Endometrium (tissue), 2 donors: Measurements from ENCODE around the gene CARD18.
"Not testable (repeated sequence)": the region's sequence is repeated elsewhere in the genome, so short reads cannot be mapped to it uniquely, and the experiment has no call there.

ENCODE experiments used
- FAIRE-seq: peaks from 2 replicates; lab custom pipeline; 2012; peaks lifted over from hg19 to GRCh38; lab: Jason Lieb, UNC
- donor health status: control.
- donor health status: control.

Gene CARD18

DNA sequence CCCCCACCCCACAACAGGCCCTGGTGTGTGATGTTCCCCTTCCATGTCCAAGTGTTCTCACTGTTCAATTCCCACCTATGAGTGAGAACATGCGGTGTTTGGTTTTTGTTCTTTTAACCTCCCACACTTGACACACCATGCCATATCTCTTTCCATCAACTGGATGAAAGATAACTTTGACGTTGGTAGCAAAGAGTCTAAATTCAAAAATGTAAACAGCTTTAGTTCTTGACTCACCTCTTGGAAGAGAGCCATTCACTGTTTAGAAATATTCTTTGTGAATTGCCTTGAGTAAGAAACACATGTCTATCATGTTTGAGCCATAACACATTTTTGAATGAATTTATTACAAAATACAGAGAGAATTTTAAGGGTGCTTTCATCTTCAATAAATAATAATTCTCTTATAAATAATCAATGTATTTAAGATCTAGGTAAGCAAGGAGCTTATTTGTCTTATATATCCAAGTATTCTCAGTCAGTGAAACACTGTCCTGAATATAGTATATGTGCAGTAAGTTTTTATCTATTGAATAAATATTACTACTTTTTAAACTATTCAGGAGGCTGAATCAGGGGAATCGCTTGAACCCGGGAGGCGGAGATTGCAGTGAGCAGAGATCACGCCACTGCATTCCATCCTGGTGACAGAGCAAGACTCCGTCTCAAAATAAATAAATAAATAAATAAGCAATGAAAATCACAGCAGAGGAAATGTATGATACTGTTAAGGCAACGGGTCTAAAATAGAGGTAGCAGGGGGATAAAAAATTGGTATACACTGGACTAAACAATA lies 6.7 kb downstream of the CARD18 start:
- no peak for FAIRE-seq

DNA sequence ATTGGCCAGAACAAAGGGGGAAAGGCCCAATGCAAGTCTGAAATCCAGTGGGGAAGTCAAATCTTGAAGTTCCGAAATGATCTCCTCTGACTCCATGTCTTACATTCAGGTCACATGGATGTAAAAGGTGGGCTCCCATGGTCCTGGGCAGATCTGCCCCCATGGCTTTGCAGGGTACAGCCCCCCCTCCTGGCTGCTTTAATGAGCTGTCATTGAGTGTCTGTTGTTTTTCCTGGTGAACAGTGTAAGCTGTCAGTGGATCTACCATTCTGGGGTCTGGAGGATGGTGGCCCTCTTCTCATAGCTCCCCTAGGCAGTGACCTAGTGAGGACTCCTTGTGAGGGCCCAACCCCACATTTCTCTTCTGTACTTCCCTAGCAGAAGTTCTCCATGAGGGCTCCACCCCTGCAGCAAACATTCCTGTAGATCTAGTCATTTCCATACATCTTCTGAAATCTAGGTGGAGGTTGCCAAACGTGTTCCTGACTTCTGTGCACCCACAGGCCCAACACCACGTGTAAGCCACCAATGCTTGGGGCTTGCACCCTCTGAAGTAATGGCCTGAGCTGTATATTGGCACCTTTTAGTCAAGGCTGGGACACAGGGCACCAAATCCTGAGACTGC lies 9.3 kb downstream of the CARD18 start:
- no peak for FAIRE-seq

DNA sequence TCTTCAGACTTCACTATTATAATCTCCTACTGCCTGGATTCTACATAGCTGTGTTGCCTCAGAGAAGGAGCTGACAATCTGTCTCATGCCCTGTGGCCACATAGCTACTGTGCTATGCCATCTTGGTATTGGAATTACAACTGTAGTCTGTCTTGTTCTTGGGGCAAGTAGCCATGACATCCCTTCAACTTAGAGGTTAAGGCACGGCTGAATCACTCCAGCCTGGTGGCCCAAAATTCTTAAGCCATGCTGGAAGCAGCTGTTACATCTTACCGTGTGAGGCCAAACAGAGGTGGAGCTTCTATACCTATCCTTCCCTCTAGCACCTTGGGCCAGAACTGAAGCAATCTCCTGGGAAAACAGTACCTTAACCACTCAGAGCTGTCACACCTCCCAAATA lies 14.8 kb downstream of the CARD18 start:
- no peak for FAIRE-seq

DNA sequence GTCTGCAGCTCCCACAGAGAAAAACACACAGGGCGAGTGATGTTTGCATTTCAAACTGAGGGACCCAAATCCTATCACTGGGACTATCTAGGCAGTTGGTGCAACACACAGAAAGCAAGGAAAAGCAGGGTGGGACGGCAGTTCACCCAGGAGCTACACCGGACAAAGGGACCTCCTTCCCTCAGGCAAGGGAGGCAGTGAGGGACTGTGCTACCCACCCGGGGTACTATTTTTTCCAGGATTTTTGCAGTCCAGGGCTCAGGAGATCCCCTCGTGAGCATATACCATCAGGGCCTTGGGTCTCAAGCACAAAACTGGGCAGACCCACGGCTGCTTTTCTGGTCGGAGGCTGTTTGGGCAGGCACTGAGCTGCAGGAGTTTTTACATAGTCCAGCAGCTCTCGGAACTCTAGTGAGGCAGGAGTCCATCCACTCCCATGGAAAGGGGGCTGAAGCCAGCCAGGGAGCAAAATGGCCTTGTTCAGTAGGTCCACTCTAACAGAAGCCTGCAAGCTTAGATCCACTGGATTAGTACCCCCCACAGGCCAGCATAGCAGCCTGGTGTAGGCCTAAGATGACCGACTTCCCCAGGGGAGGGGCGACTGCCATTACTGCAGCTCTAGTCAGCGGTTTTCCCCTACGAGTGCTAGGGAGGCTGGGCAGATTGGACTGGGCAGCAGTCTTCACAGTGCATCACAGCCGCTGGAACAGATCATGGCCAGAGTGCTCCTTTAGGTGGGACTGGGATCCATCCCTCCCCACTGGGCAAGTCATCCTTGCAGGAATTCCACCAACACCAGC lies 28.2 kb downstream of the CARD18 start:
- FAIRE-seq = no peak

DNA sequence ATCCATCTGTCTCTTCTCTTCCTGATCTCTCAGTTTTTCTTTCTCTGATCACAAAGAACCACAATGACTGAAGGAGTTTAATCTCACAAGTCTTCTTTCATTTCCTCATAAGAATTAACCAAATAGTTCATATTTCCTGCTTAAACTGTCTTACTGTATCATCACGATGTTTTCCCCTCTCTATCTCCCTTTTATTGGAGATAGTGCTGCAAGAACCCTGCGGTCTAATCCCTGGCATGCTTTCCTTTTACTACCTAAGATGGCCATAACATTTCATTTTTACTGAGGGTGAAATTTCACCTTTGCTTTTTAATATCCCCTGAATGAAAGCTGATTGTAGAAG lies 28.9 kb downstream of the CARD18 start:
- no peak for FAIRE-seq

DNA sequence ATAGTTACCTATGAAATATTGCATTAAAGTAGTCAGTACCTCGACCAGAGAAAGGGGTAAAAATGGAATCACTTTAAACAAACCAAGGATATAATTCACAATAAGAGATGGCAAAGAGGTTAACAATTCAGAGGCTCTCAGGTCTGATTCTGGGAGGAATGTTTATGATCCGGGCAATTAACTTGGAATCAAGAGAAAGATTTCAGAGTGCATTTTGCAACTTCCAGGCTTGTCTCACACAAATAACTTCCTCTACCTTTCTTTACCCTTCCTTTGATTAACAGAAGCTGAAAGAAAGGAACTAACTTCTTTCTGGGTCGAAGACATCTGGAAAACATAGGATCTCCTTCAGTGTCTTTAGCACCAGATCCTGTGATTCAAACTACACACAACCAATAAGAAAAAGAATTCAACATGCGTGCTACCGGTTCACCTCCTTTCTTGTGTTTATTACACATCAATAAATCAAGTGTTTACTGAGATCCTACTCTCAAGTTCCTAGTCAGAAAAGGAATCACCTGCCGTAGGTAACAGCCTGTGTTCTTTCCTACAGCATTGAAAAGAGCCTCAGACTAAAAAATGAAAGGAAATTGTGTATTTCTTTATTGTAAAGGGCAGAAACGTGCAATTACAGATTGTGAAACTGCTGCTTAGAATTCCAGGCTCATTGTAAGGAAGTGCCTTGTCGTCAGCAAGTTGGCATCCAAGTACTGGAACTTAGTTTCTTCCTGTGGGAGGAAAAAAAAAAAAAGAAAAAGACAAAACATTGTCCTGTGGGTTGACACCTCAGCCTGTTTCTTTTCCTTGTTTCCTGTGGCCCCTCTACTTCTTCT lies 29.5 kb downstream of the CARD18 start:
- FAIRE-seq = no peak

DNA sequence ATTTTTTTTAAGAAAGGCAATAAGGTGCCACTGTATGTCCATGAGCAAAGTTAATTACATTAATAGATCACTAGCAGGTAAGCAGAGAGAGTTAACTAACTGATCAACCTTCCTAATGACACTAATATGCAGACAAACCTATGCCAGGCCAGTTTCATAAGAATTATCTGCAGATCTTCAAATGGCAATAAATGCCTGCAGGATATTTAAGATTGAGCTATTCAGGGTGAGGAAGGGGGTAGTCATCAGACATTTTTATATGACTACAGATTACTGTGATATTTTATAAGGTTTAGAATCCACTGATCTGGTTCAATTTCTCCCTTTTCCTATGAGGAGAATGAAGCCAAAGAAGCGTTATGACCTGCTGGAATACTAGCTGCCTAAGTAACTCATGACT lies 30.2 kb downstream of the CARD18 start:
- FAIRE-seq = no peak

DNA sequence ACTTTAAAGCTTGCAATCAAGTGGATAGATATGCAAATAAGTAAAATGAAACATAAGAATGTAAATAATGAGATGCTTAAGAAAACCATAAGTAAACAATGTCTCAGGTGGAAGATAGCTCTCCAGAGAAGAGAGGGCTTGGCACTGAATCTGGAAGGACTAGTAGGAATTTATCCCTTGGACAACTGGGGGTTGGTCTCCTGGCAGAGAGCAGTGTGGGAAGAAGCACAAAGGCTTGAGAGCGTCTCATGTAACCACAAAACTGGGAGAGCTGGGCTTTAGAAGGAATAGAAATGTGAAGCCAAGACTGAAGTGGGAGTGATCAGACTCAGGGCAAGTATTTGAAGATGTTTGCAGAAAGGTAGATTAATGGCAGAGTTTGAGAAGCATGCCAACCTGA lies 31.3 kb downstream of the CARD18 start:
- no peak for FAIRE-seq

DNA sequence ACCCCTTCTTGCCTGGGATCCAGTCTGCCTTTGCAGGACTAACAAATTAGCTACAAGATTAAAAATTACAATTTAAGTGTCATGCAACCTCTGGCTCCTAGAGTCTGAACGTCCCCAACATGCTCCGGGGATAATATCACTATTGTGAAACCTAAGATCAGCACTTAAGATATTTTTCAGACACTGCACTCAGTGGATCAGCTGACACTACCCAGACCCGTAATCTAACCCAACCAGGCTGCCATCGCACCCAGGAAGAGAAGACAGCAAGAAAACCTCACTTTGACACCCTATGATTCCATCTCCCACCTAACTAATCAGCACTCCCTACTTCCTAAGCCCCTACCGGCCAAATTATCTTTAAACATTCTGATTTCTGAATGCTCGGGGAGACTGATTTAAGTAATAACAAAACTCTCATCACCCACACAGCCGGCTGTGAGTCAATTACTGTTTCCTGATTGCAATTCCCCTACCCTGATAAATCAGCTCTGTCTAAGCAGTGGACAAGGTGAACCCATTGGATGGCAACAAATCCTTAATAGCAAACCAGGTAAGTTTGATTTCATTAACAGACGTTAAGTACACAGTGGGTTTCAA lies 32.2 kb downstream of the CARD18 start:
- FAIRE-seq = not testable (repeated sequence)

DNA sequence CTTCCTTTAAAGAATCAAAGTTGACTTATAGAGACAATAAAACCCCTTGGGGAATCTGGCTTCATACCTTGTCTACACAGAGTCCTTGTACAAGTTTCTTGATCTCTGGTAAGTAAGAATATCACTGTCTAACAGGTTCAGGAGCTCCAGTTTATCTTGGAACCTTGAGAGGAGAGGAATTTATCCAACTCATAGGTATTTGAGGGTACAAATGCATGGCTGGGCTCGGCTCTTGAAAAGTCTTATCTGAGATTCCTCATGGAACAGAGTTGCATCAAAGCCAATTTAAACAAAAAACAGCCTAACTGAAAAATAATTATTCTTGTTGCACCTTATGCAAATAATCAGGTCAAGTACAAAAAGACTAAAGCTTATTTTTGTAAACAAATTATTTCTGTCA lies 33.4 kb downstream of the CARD18 start:
- no peak for FAIRE-seq

DNA sequence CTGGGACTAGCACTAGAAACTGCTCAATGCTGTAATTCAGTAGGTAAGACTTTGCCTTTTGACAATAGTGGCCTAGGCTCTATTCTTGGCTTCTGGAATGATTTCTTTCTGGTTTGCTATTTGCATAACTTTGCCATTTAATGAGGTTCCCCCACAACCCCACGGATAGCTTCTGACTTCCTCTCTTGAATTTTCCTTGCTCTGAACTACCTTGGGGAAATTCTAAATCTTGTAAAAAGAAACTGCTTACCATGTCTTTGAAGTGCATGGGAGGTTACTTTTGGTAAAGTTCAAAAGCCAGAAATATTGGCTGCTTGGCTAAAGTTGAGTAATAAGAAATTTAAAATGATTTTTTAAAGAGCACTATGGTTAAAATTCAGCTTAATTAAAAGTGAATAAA lies 35.3 kb downstream of the CARD18 start:
- no peak for FAIRE-seq

DNA sequence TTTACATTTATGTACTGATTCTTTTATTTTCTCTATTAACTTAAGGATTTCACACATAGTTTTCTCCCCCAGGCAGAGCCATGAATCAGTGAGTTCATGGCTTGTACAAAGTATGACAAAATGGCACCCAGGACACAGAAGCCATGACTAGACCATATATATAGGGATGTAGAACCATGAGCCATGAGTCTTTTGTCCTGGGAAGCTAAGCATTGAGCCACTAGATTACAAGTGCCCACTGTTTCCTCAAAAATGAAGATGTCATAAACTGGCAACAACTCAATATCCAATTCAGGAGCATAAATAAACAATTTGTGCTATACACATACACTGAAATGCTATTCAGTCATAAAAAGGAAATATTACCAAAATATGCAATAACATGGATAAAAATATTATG lies 36.2 kb downstream of the CARD18 start:
- no peak for FAIRE-seq

DNA sequence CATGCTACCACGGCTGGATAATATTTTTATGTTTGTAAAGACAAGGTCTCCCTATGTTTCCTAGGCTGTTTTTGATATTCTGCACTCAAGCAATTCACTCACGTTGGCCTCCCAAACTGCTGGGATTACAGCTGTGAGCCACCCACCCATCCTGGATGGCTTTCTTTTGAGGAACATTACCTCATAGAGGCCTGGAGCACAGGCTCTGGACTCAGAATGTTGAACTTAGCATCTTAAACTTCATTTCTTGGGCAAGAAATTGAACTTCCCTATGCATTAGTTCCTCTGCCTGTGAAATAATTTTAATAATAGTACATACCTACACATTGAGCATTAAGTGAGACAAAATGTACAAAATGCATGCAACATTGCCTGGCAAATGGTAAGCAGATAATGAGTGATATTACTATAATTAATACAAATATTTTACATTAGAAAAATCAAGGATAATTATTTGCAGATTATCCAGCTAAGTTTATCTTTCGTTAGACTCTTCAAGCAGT lies 37.4 kb downstream of the CARD18 start:
- FAIRE-seq = not testable (repeated sequence)

DNA sequence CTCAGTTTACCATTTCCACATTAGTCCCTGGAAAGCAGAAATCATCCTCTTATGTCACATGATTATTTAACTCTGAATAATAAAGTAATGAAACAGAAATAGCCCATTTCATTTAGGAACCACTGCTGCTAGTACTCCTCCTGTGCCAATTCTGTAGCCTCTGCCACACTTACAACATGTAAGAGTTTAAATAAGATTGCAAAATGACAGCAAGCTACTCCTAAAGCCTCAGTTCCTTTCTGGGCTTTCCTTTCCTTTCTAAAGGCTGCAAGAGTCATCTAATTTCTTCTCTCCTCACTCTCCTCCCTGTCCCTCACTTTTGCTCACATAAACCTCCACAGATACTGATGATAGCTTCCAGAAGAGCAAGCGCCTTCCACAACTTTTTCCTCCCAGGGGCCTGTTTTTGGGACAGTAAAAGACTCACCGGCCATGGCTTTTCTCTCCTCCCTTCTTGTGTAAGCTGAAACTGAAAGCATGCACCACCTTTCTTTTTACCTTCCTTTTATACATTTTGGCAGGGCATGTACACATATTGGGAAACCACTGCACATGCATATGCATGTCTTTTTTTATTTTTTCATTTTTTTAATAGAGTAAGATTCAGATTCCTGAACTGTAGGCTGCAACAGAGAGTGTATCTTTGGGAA lies 38.5 kb downstream of the CARD18 start:
- no peak for FAIRE-seq

DNA sequence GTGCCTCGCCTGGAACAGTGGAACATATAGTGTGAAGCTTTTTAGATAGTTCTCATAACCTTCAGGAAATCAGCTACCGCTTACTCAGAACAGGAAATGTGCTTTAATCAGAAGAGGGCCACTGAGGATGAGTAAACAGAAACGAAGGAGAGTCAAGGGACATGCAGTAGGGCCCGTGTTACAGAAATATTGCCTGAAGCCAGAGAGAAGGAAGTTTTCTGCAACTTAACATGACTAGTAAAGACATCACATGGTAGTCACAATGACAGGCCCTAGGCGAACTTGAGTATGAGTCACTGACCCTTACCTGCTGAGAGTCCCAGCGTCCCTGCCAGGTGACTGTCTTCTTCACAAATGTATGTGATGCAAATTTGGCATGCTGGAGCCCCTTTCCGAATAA lies 39.4 kb downstream of the CARD18 start:
- FAIRE-seq = no peak

DNA sequence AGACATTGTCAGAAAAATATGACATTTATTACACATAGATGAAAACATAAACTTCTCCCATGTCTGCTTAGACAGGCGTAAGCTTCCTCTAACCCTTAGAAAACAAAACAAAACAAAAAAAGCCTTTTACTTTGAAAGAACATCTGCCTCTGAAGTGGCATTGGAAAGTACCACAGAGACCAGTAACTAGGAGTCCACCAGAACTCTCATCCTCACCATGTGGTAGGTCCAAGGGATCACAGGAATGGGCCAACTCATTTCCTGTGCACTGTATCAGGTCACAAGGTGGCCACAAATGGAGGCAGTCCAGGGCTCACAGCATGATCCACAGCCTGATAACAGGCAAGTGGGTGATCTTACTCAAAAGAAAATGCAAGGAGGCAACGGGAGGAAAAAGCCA lies 40.0 kb downstream of the CARD18 start:
- not testable (repeated sequence) for FAIRE-seq

DNA sequence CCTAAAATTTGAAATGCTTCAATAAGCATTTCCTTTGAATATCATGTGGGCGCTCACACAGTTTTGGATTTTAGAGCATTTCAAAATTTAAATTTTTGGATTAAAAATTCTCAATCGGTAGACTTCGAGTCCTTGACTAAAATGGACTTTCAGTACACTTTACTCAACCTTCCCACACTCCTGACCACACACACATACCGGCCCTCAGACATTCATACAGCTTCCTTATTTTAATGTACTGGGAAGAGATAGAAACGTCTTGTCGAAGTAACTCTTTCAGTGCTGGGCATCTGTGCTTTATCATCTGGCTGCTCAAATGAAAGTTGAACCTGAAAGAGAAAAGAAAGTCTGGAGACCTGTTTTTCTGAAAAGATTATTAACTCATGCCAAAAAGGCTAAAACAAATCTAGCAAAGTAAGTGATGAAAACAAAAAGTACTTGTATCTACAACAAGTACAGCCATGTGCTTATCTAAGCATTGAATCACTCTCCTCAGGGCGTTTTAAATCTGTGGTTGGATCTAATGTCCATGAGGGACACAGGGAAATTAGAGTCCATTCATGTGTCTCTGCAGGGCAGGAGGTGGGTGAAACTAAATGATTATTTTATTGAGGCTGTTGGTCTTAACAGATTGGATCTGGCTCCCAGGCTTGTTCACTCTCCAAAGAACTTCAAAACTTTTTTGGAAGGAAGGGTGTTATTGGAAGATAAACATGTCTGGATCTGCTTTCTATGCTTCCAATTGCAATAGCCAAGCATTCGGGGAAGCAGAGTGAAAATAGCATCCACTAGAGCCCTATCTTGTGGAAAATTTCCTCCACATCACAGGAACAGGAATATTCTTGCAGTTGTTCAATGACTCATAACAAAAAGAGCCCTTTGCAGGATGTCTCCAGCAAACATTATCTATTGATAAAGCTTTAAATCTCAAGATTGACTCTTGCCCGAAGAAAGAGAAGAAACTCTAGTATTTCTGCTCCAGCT lies 47.0 kb downstream of the CARD18 start:
- no peak for FAIRE-seq
